GM19328 (cell line): ENCODE measurements around the gene LRRIQ3.

Source experiments
- ATAC-seq: cut with Tn5 transposase; IDR thresholded peaks from one replicate; pipeline ENCODE4 v1.9.1; 2021; ENCODE audit warnings: mild to moderate bottlenecking, moderate library complexity; ENCODE audit not compliant: unreplicated experiment

The LRRIQ3 gene

GRCh38 chr1:74113333-74113732, 84.6 kb downstream of the LRRIQ3 start:
- no peak for ATAC-seq

DNA sequence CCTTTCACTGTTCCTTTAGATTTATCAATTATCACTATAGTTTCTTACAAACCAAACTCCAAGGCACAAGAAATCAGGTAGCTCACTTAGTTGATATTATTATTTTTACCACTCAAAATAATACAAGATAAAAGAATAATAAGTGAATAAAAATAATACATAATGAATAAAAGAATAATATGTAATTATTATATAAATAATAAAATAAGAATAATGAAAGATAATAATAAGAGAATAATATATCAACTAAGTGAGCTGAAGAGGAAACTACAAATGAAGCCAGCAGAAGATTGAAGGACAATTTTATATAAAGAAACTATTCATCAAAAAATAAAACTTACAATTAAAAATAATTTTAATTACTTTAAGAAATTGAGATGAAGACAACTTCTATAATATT, 90.6 kb downstream of the LRRIQ3 start:
- no peak for ATAC-seq

GRCh38 chr1:74091371-74091770, 106.6 kb downstream of the LRRIQ3 start:
- ATAC-seq: no peak

DNA sequence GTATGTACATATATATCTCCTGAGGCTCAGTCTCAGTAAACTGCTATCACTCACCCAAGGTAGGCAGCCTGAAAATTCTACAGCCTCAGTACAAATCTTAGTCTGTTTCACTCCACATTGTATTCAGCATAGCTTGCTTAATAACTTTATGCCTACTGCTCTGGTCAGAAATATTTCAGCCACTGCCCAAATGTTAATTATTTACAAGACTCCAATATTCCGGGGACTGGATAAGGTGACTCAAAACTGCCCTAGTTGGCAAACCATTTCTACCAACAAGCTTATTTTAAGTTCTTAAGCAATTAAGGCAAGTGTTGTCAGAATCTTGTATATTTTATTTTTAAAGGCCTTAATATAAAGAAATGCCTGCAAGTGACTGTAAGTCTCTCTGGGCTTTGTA, 114.8 kb downstream of the LRRIQ3 start:
- no peak for ATAC-seq

DNA sequence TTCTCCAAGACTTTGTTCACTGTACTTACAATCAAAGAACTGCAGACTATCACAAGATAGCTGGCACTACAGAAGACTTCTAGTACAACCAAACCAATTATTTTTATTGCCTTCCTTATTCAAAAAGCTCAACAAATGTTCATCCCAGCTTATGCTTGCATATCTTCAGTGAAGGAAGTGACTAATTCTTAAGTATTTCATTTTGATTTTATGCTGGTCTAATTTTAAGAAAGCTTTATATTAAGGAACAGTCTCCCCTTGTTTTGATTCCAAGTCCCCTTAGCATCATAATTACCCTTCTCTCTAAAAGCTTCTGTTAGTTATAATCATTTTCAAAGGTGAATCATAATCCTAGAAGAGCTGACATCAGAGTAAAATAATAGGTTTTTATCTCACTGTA, 132.9 kb downstream of the LRRIQ3 start:
- no peak for ATAC-seq

- no peak for ATAC-seq
These were observed 140.3 kb downstream of the LRRIQ3 start for GRCh38 chr1:74057719-74058118.

- ATAC-seq: no peak
These were observed 144.6 kb downstream of the LRRIQ3 start for GRCh38 chr1:74053407-74053806.

DNA sequence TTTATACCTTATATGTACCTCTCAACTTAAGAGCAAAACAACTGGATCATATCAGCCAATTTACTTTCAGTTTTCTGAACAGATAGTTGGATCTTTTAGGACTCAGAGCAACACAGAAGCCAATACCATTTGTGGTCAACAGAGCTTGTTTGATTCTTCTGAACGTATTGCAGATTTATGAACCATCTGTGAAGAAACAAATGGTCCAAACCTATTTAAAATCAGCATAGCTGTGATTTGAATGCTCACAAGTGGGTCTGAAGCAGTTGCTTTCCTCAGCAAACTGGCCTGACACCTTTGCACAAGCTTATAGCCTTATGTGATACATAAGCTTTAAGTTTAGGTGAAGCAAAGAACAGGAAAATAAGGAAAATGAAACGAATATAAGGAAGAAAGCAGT, 147.6 kb downstream of the LRRIQ3 start:
- ATAC-seq: no peak

DNA sequence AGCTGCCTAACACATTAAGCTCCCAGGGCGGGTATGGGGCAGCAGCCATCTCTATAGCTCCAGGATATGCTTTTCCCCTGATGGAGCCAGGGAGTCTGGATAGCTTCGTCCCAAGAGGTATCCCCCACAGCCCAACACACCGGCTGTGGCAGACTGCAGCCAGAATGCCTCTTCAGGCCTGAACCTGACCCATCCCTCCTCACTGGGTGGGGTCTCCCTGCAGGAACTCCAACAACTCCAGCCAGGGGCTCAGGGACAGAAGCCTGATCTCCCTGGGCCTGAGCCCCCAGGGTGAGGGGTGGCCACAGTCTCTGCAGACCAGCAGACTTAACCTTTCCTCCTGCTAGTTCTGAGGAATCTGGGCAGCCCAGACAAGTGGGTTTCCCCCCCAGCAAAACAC, 159.9 kb downstream of the LRRIQ3 start:
- ATAC-seq: no peak

DNA sequence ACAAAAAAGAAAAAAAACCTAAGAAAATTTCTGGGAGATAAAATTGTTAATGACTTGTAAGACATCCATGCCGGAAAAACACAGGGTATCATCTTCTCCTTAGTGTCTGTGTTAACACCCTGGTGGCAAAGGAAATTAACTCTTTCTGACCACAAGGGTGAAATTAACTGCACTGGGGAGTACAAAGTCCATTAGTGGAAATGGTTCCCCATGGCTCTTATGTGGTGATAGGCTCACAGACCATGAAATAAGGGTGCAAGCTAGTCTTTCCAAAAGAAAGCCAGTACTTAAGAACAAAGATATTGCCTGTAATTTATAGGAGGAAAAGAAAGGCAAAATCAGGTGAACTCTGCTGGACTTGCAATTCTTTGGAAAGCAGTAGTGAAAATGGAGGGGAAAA, 185.4 kb downstream of the LRRIQ3 start:
- no peak for ATAC-seq

DNA sequence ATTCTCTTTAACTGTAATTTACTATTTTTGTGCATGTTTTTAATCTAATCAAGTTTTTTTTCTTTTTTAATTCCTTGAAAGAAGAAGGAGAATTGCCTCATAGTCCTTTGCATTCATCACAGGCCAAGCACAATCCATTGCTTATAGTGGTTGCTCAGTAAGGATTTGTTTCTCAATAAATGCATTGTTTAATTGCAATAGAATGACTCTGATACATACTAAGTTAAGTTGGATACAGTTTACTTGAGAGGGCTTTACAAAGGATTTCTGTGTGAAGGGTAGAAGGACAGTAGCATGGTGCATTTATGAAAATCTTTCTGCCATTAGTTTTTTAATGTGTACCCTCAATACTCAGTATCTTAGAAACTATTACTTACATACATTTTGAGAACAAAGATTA, 186.2 kb downstream of the LRRIQ3 start:
- ATAC-seq: no peak

GRCh38 chr1:74010206-74010605, 187.8 kb downstream of the LRRIQ3 start:
- no peak for ATAC-seq

DNA sequence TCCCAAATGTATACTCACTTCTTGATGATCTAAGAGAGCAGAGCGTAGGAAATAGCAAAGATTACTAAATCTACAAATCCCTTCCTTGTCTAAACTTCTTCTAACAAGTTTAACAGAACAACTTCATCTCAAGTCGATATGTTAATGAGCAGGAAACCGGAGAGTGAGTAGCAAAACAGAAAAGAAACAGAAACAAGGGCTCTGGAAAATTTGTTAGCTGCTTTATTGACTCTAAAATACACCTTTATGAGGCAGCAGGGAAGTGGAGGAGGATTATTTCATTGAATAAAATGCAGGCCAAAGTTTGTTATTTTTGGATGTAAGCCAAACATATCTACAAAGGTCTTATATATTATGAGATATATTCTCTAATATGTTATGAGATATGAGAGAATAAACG, 192.4 kb downstream of the LRRIQ3 start:
- no peak for ATAC-seq

DNA sequence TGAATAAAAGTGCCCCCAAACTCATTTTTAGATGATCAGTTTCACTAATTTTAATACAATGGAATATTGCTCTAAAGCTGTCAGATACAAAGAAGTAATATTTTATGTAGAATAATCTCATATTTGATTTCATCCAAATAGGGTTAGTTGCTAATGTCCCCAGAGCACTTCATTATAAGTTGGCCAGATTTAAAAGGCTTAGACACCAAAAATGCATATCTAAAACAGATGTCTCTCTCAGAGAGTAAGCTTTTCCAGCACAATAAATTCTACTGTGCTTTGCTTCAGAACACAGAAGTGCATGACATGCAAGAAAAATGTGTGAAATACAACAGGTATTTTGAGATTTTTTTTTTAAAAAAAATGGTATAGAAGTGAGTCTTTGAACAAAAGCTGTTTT, 194.2 kb downstream of the LRRIQ3 start:
- ATAC-seq: no peak

DNA sequence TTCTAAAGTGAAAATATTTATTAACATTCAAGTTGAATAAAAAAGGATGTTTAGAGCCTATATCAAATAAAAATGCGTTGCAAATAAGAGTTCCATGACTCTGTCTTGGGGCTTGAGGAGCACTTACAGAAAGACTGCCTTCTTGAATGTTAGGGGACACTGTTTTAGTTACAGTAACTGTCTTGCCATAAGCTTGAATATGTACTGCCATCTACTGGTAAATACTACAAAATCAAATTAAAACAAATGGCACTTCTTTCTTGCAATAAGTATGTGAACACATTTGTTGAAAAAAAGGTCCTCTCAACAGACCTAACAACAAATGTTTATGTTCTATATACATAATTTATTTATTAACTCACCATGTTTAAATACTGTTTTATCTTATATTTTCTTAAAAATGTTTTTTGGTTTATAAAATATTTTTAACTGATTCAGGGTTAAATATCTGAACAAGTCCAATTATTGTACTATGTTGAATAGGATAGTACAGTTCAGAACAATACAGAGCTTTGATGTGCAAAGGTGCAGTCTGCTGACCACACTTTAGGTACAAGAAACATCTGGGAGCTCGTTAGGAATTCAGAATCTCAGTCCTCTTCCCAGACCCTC, 199.5 kb downstream of the LRRIQ3 start:
- ATAC-seq: no peak

- ATAC-seq: no peak
These were observed 217.5 kb downstream of the LRRIQ3 start for GRCh38 chr1:73980324-73981040.

DNA sequence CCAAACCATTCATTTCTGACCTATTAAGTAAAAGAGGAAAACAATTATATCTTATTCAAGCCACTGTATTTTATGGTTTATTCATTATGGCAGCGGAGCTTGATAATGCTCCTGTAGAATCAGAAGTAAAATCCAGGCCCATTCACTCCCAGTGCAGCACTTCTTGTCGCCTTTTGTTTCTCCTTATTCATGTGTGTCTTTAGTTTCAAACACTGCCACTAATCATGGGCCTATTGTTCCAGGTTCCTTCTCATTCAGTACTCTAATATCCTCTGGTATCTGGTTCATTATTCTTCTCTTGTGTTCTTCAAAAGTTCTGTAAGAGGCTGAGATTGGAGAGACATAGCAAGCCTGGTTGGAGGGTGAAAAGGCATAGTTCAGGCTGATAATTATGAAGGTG, 218.3 kb downstream of the LRRIQ3 start:
- ATAC-seq: no peak

DNA sequence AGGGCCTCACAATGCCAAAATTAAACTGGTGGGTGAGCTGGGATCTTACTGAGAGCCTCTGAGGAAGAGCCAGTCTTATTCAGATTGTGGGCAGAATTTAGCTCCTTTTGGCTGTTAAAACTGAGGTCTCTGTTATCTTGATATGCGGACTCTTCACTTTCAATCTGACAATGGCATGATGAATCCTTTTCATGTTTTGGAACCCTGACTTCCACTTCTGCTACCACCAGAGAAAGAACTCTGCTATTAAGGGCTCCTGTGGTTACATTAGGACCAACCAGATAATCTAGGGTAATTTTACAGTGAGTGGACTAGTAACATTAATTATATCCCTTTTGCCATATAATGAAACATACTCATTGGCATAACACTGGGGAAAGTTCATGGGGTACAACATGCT, 219.0 kb downstream of the LRRIQ3 start:
- no peak for ATAC-seq
